ENCODE measurements around the gene AGAP2. TPM values are rescaled to one million over a fixed set of nuclear protein-coding genes. Genes with fewer than 3 reads are reported as not detected.

AGAP2 gene
- total RNA-seq, 1 experiment from 2014 or later: 1.5 TPM

- no peak for DNase-seq (ENCODE audit: low read depth, low spot score)
- in situ Hi-C loops (cut with HindIII; ENCODE audit: low pct_unique_long_range_greater_than_20kb, low sequenced_read_pairs): no loop called here
Observed at GRCh38 chr12:57743769-57744168, 5.2 kb upstream of the AGAP2 start.

DNA sequence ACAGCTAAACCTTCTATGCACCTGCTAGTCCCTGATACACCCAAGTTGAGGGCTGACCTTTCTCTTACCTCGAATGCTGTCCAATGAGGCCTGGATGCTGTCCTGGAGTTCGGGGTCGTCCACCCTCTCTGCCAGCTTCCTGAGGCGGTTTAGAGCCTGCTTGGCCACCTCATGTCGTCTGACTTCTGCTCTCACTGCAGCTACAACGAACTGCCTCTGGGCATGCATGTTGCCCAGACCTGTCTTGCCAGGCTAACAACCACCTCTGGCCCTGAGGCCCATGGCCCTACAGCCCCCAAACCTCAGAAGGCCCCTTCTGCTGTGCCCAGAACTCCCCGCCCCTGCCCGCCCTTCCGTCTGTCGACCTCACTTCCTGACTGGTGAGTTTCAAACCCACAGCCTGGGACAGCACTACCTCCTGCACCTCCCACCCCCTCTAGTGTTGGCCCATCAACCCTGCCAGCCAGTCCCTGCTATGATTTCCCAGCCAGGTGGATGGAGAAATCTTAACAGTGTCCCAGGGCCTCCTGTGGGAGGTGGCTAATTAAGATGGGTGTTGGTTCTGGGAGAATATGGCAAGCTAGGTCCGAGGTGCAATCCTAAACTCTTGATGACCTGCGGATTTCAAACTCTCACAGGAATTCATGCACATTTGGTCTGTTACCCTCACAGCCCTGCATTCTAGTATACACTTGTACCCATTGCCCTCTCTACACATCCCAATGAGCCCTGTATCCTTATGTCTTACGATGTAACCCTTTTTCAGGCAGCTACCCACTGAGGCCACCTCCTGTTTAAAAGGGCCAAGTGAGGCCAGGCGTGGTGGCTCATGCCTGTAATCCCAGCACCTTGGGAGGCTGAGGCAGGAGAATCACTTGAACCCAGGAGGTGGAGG lies 3.5 kb upstream of the AGAP2 start:
- in situ Hi-C loops (cut with HindIII; ENCODE audit: low pct_unique_long_range_greater_than_20kb, low sequenced_read_pairs): no loop called here
- peak; percentile 56 for DNase-seq (ENCODE audit: low read depth, low spot score)

DNA sequence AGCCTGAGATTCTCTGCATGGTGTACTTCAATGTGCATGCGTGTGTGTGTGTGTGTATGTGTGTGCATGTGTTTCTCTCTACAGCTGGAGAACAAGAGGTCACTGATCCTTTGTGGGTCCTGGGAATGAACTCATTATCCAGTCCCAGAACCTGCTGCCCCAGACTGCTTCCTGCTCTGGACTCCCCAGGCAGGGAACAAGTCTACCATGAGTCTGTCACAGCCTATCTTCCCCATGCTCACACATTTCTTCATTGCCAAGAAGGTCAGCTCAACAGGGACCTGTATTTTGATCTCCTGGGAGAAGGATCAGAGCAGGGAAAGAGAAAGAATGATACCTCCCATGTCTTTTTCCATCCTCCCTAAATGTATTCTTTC lies 2.9 kb upstream of the AGAP2 start:
- no peak for DNase-seq (ENCODE audit: low read depth, low spot score)
- in situ Hi-C loops (cut with HindIII; ENCODE audit: low pct_unique_long_range_greater_than_20kb, low sequenced_read_pairs): no loop called here

- DNase-seq (ENCODE audit: low read depth, low spot score): no peak
- in situ Hi-C loops (cut with HindIII; ENCODE audit: low pct_unique_long_range_greater_than_20kb, low sequenced_read_pairs): no loop called here
Observed at GRCh38 chr12:57740656-57741412, 2.3 kb upstream of the AGAP2 start.

- DNase-seq (ENCODE audit: low read depth, low spot score): no peak
- in situ Hi-C loops (cut with HindIII; ENCODE audit: low pct_unique_long_range_greater_than_20kb, low sequenced_read_pairs): no loop called here
Observed at GRCh38 chr12:57739914-57740538, 1.5 kb upstream of the AGAP2 start.

- in situ Hi-C loops (cut with HindIII; ENCODE audit: low pct_unique_long_range_greater_than_20kb, low sequenced_read_pairs): no loop called here
- no peak for DNase-seq (ENCODE audit: low read depth, low spot score)
Observed at GRCh38 chr12:57739387-57739786, 845 bp upstream of the AGAP2 start.

GRCh38 chr12:57737467-57738460 lies 778 bp downstream of the AGAP2 start:
- in situ Hi-C loops (cut with HindIII; ENCODE audit: low pct_unique_long_range_greater_than_20kb, low sequenced_read_pairs): no loop called here
- DNase-seq (ENCODE audit: low read depth, low spot score): no peak

DNA sequence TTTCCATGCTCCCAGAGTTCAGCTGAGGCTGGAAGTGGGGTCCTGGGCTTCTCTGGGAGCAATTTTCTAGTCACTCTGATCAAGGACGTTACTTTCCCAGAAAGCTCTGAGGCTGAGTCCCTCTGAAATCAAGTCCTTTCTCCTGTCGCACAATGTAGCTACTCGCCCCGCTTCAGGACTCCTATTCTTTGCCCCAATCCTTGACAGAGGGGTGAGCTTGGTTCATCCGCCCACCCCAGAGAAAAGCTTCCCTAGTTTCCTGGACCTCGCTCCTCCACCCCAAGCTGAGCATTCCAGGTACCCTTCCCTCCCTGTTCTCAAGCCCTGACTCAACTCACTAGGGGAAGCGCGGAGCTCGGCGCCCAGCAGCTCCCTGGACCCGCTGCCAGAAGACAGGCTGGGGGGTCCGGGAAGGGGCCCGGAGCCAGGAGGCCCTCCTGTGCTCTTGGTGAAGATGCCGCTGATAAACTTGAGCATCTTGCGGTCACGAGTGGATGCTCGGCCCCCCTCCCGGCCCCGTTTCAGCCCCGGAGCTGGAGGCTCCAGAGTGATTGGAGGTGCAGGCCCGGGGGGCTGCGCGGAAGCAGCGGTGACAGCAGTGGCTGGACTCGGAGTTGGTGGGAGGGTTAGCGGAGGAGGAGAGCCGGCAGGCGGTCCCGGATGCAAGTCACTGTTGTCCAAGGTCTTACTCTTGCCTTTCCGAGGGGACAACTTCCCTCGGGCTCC lies 1.6 kb downstream of the AGAP2 start:
- DNase-seq (ENCODE audit: low read depth, low spot score): no peak
- in situ Hi-C loops (cut with HindIII; ENCODE audit: low pct_unique_long_range_greater_than_20kb, low sequenced_read_pairs): no loop called here

- peak; percentile 59 for DNase-seq (ENCODE audit: low read depth, low spot score)
- in situ Hi-C loops (cut with HindIII; ENCODE audit: low pct_unique_long_range_greater_than_20kb, low sequenced_read_pairs): no loop called here
Observed at GRCh38 chr12:57735952-57736740, 2.4 kb downstream of the AGAP2 start.

- in situ Hi-C loops (cut with HindIII; ENCODE audit: low pct_unique_long_range_greater_than_20kb, low sequenced_read_pairs): no loop called here
- DNase-seq (ENCODE audit: low read depth, low spot score): no peak
Observed at GRCh38 chr12:57735198-57735855, 3.2 kb downstream of the AGAP2 start.

- DNase-seq (ENCODE audit: low read depth, low spot score): no peak
- in situ Hi-C loops (cut with HindIII; ENCODE audit: low pct_unique_long_range_greater_than_20kb, low sequenced_read_pairs): no loop called here
Observed at GRCh38 chr12:57734591-57734990, 4.0 kb downstream of the AGAP2 start.

- DNase-seq (ENCODE audit: low read depth, low spot score): no peak
- in situ Hi-C loops (cut with HindIII; ENCODE audit: low pct_unique_long_range_greater_than_20kb, low sequenced_read_pairs): no loop called here
Observed at GRCh38 chr12:57733928-57734327, 4.6 kb downstream of the AGAP2 start.

GRCh38 chr12:57732726-57733593 lies 5.6 kb downstream of the AGAP2 start:
- in situ Hi-C loops (cut with HindIII; ENCODE audit: low pct_unique_long_range_greater_than_20kb, low sequenced_read_pairs): no loop called here
- no peak for DNase-seq (ENCODE audit: low read depth, low spot score)

DNA sequence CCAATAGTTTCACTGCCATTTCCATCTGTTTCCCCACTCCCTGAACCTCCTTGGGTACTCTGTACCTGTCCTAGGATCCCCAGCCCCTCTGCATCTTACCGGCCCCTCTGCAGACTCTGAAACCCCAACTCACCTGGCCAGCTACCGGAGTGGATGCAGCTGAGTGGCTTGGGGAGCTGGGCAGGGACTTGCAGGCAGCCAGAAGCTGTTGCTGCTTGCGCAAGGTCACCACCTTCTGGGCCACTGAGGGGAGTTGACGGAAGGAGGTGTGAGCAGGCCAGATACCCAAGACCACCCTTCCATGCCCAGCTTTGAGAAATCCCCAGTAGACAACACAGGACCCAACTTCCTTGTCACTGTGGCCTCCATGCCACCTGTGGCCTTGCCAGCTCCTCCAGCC lies 6.3 kb downstream of the AGAP2 start:
- in situ Hi-C loops (cut with HindIII; ENCODE audit: low pct_unique_long_range_greater_than_20kb, low sequenced_read_pairs): no loop called here

More for the DNA sequence above, 6.3 kb downstream of the AGAP2 start:
- no peak for DNase-seq (ENCODE audit: low read depth, low spot score)
